Activated CD4-positive, alpha-beta T cell treated with anti-CD3 and anti-CD28 coated beads, Interleukin-2, amount 50 U/mL, for 4 hours (primary cell): ENCODE data around the gene LCE3B.
"Not testable (repeated sequence)": the region's sequence is repeated elsewhere in the genome, so short reads cannot be mapped to it uniquely, and the experiment has no call there.

Source experiments
- DNase-seq, 2 experiments: peaks; one replicate each; pipeline ENCODE4 v3.0.0-alpha.2; 2020

Gene LCE3B

GRCh38 chr1:152613511-152613910 lies at the start of gene LCE3B:
TSS of gene LCE3B (plus strand) at chr1:152613811. CDS start at chr1:152613811, 0 bp downstream.
- DNase-seq, result no peak

DNA sequence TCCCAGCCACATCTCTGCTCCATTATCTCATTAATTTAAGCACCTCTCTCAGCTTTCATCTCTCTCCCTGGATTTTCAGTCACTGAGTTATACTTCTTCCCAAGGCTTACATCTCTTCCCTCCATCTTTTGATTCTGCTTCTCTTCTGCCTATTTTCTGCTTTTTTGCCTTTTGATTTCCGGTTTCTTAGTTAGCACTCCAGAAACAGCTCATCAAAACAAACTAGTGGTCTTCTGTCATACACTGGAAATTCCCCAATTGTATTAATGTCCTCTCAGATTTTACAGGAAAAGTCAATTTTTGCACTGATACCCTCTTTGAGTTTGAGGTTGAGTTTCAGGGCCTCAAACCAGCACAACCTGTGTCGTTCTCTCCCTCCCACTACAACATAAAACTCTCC lies 48.5 kb upstream of the LCE3B start:
- DNase-seq, result no peak

- no peak for DNase-seq
These were observed 47.9 kb upstream of the LCE3B start for GRCh38 chr1:152565535-152566215.

GRCh38 chr1:152566681-152567080 lies 46.9 kb upstream of the LCE3B start, which contains the start of gene LCE3E:
TSS of gene LCE3E (minus strand) at chr1:152566780. CDS start at chr1:152566208, 572 bp downstream.
- no peak for DNase-seq

DNA sequence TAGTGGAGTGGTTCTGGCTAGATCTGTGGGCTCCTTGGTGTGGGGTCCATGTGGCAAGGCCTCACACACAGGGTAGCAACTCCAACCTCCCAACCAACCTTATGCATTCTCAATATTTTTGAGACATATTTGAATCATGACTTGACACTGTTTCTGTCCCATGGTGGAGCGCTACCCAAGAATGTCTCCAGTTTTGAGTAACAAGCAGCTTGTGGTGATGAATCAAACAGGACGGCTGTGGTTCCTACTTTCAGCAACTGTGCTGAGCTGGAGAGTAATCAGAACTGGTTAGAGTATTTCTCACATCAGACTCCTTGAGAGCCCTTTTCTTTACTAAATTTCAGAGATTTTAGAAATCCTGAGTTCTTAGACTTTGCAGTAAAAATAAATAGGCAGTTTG lies 36.4 kb upstream of the LCE3B start:
- DNase-seq, result no peak

GRCh38 chr1:152579526-152579925 lies 34.1 kb upstream of the LCE3B start:
- DNase-seq, result not testable (repeated sequence)

DNA sequence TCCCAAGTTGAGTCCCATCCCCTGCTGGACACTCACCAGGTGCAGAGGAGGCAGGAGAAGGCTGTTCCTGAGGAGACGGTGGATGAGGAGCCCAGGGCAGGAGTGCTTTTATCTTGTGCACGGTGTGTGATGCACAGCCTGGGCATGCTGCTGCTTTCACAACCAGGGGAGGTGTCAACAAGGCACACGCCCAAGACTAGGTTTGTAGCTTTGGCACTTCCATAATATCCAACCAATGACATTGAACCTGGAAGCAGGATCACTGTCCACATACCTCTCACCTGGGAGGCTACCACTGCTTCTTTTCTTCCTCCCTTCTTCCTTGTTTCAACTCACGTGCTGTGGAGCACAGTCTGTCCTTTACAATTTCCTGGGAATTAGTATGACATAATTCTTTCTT lies 33.2 kb upstream of the LCE3B start, which contains the start of gene LCE3D:
LCE3D (minus strand) TSS at position 84 of the 400 bp plus-strand sequence. CDS start 580 bp downstream, outside the sequence.
- DNase-seq, result no peak

- DNase-seq, result no peak
These were observed 31.0 kb upstream of the LCE3B start for GRCh38 chr1:152582647-152583046.

DNA sequence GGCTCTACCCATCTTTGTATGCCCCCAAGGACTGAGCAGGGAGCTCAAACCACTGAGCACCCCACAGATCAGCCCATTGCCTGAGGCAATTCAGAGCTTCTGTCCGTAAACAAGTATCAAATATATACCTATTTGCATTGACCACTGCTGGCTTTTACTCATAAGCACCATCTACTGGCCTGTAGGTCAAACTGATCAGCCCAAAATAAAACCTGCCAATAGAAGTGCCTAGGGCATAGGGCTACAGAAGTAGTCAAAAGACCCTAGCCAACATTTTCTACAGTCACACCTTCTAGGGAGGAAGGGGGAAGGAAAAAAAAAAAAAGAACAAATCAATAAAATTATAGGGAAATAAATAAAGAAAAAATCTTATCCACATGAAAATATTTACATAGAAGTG lies 28.0 kb upstream of the LCE3B start:
- no peak for DNase-seq

GRCh38 chr1:152596986-152597385 lies 16.6 kb upstream of the LCE3B start:
- no peak for DNase-seq

GRCh38 chr1:152599934-152600333 lies 13.7 kb upstream of the LCE3B start, which contains the start of gene LCE3C:
TSS of gene LCE3C (plus strand) at chr1:152600234. CDS start at chr1:152600732, 498 bp downstream.
- no peak for DNase-seq

DNA sequence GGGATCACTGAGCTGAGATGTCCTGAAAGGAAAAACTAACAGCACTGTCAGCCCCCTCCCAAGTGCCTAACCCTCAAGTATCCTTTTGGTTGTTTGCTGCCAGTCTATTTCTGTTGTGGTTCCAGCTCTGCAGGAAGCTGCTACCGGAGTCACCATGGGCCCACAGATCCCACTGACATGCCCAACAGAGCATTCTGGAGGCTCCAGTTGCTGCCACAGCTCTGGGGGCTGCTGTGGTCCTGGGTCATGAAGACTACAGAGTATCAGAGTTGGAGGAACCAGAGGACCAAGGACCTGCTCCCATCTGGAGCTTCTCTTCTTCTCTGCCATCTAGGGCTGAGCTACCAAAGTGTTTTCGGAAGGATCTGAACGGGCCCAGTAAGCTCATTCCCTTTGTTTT lies 8.4 kb downstream of the LCE3B start:
- no peak for DNase-seq

GRCh38 chr1:152622803-152623202 lies 9.2 kb downstream of the LCE3B start, which contains the start of gene LCE3A:
TSS of gene LCE3A (minus strand) at chr1:152623103. CDS start at chr1:152623103, 0 bp downstream.
- DNase-seq, result no peak

DNA sequence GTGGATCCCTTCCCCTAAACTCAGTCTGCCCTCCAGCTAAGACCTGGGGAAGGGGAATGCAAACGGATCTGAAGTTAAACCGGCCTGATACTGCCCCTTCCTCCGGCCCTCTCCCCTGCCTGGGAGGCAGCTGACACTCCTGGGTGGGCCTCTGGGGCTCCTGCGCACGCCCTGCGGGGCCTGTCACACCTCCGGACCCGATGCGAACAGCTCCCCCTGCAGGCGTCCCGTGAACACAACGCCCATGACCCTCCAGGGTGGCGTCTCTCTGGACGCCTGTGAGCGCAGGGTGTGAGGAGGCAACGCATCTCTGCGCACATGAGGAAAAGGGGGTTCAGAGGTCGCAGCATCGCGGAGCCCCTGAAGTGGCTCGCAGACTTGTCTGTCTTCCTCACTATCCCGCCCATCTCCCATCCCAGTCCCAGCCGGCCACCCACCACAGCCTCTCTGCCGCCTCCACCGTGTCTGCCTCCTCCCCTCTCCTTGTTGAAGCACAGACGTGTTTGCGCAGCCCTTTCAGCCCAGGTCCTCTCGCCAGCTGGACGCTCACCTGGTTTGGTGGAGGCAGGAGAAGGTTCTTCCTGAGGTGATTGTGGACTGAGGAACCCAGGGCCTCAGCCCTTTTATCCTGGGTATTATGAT lies 9.7 kb downstream of the LCE3B start:
- DNase-seq, result no peak

- no peak for DNase-seq
These were observed 13.1 kb downstream of the LCE3B start for GRCh38 chr1:152626744-152627143.

- no peak for DNase-seq
These were observed 17.0 kb downstream of the LCE3B start for GRCh38 chr1:152630596-152630995.

- DNase-seq, result no peak
These were observed 26.7 kb downstream of the LCE3B start for GRCh38 chr1:152640351-152640750.

- DNase-seq, result no peak
These were observed 30.3 kb downstream of the LCE3B start for GRCh38 chr1:152643945-152644344.

GRCh38 chr1:152645146-152645545 lies 31.5 kb downstream of the LCE3B start:
- no peak for DNase-seq

GRCh38 chr1:152646656-152647055 lies 33.0 kb downstream of the LCE3B start:
- DNase-seq, result no peak

GRCh38 chr1:152654110-152654509 lies 40.5 kb downstream of the LCE3B start:
- peak; percentile 4 to 9 for DNase-seq

GRCh38 chr1:152656459-152656858 lies 42.8 kb downstream of the LCE3B start:
- no peak for DNase-seq

DNA sequence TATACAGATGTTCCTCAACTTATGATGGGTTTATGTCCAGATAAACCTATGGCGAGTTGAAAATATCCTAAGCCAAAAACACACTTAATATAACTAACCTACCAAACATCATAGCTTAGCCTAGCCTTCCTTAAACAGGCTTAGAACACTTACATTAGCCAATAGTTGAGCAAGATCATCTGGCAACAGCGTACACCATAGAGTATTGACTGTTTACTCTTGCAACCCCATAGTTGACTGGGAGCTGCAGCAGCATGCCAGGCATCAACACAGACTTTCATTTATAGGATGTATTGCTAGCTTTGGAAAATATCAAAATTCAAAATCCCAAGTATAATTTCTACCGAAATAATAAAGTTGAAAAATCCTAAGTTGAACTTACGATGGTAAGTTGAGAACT lies 44.1 kb downstream of the LCE3B start:
- DNase-seq, result no peak

- DNase-seq, result no peak
These were observed 45.0 kb downstream of the LCE3B start for GRCh38 chr1:152658649-152659048.
